Stimulated activated naive B cell treated with anti-CD40 and anti-IgM and Interleukin-4, amounts not matched to agents 10 μg/mL and 1 μg/mL and 100 μg/mL, for 72 hours (primary cell): ENCODE results near the gene PROZ.

Experiments used
- ATAC-seq, 2 donors: fragments of 150-1000 bp; cut with Tn5 transposase; replicated peaks; 2 replicates each; pipeline ENCODE4 v1.10.0; 2021; ENCODE audit warnings: moderate library complexity in 1 of 2
- DNase-seq: peaks from one replicate; pipeline ENCODE4 v3.0.0; 2021
- H3K27ac Mint-ChIP-seq: one replicate; pipeline ENCODE4 v1.8.0; 2022; ENCODE audit warnings: mild to moderate bottlenecking, mixed read lengths
- H3K27me3 Mint-ChIP-seq, 2 donors: one replicate each; pipeline ENCODE4 v1.8.0; 2022; ENCODE audit warnings: mixed read lengths in 2 of 2
- H3K36me3 Mint-ChIP-seq, 2 donors: one replicate each; pipeline ENCODE4 v1.8.0; 2022; ENCODE audit warnings: mixed read lengths in 2 of 2, mild to moderate bottlenecking in 1 of 2
- H3K4me1 Mint-ChIP-seq, 2 donors: one replicate each; pipeline ENCODE4 v1.8.0; 2022; ENCODE audit warnings: mixed read lengths in 2 of 2, mild to moderate bottlenecking in 1 of 2
- H3K4me3 Mint-ChIP-seq, 2 donors: one replicate each; pipeline ENCODE4 v1.8.0; 2022; ENCODE audit warnings: mild to moderate bottlenecking in 2 of 2, mixed read lengths in 2 of 2, moderate library complexity in 1 of 2
- H3K9me3 Mint-ChIP-seq, 2 donors: one replicate each; pipeline ENCODE4 v1.8.0; 2022; ENCODE audit warnings: mixed read lengths in 2 of 2, mild to moderate bottlenecking in 1 of 2

PROZ gene

GRCh38 chr13:113116871-113117271 is 41.6 kb upstream of the PROZ start:
- Mint-ChIP-seq H3K27ac (no peak overlapping the region), H3K36me3 (no peaks in the 10 kb centered on the region), H3K4me3 (no peak overlapping the region), H3K4me1 (no peaks in the 10 kb centered on the region), H3K27me3 (peaks cover 4 to 10% of the 10 kb centered on the region in 2 donors), H3K9me3 (no peaks in the 10 kb centered on the region)
- no peak for DNase-seq
- no peak for ATAC-seq

- peaks cover 4 to 10% of the 10 kb centered on the region in 2 donors for H3K27me3 Mint-ChIP-seq
Measured at GRCh38 chr13:113117335-113117872, 41.0 kb upstream of the PROZ start.

GRCh38 chr13:113117911-113118260 is 40.6 kb upstream of the PROZ start:
- Mint-ChIP-seq H3K27ac (no peak overlapping the region), H3K36me3 (no peaks in the 10 kb centered on the region), H3K4me1 (no peaks in the 10 kb centered on the region), H3K27me3 (peaks cover 7 to 10% of the 10 kb centered on the region in 2 donors), H3K9me3 (no peaks in the 10 kb centered on the region), H3K4me3 (no peak overlapping the region)
- DNase-seq (no peak), ATAC-seq (no peak)

More at GRCh38 chr13:113117335-113117872, 41.0 kb upstream of the PROZ start:
- Mint-ChIP-seq H3K4me1 (no peaks in the 10 kb centered on the region), H3K27ac (no peak overlapping the region), H3K36me3 (no peaks in the 10 kb centered on the region), H3K9me3 (no peaks in the 10 kb centered on the region), H3K4me3 (no peak overlapping the region)
- no peak for ATAC-seq
- DNase-seq: no peak

GRCh38 chr13:113118261-113119021 is 40.0 kb upstream of the PROZ start:
- Mint-ChIP-seq H3K9me3 (no peaks in the 10 kb centered on the region), H3K4me3 (no peak overlapping the region), H3K4me1 (no peaks in the 10 kb centered on the region), H3K36me3 (no peaks in the 10 kb centered on the region), H3K27ac (no peak overlapping the region), H3K27me3 (peaks cover 10 to 11% of the 10 kb centered on the region in 2 donors)
- DNase-seq (no peak), ATAC-seq (no peak)

- H3K9me3 Mint-ChIP-seq: no peaks in the 10 kb centered on the region
- H3K4me3 Mint-ChIP-seq: no peak overlapping the region
- H3K36me3 Mint-ChIP-seq: no peaks in the 10 kb centered on the region
- H3K27me3 Mint-ChIP-seq: peaks cover 8 to 9% of the 10 kb centered on the region in 2 donors
- H3K27ac Mint-ChIP-seq: no peak overlapping the region
- DNase-seq (no peak), ATAC-seq (no peak)
- no peaks in the 10 kb centered on the region for H3K4me1 Mint-ChIP-seq
Measured at GRCh38 chr13:113119166-113119821, 39.2 kb upstream of the PROZ start.

- ATAC-seq (no peak), DNase-seq (no peak)
- H3K27ac Mint-ChIP-seq: no peak overlapping the region
- H3K36me3 Mint-ChIP-seq: no peaks in the 10 kb centered on the region
- no peak overlapping the region for H3K4me3 Mint-ChIP-seq
- H3K4me1 Mint-ChIP-seq: no peaks in the 10 kb centered on the region
- no peaks in the 10 kb centered on the region for H3K9me3 Mint-ChIP-seq
- H3K27me3 Mint-ChIP-seq: peaks cover 4 to 6% of the 10 kb centered on the region in 2 donors
Measured at GRCh38 chr13:113119822-113120189, 38.6 kb upstream of the PROZ start.

GRCh38 chr13:113120300-113121182 is 37.9 kb upstream of the PROZ start:
- ATAC-seq (no peak), DNase-seq (no peak)
- Mint-ChIP-seq H3K36me3 (no peaks in the 10 kb centered on the region), H3K4me1 (no peaks in the 10 kb centered on the region), H3K4me3 (no peak overlapping the region), H3K27me3 (peaks cover 4 to 9% of the 10 kb centered on the region in 2 donors), H3K9me3 (no peaks in the 10 kb centered on the region), H3K27ac (no peak overlapping the region)

- Mint-ChIP-seq H3K27ac (no peak overlapping the region), H3K4me1 (no peaks in the 10 kb centered on the region), H3K4me3 (no peak overlapping the region), H3K27me3 (peaks cover 12 to 17% of the 10 kb centered on the region in 2 donors), H3K9me3 (no peaks in the 10 kb centered on the region), H3K36me3 (no peaks in the 10 kb centered on the region)
- ATAC-seq: no peak
- DNase-seq: no peak
Measured at GRCh38 chr13:113121183-113121927, 37.1 kb upstream of the PROZ start.

- no peaks in the 10 kb centered on the region for H3K9me3 Mint-ChIP-seq
- no peaks in the 10 kb centered on the region for H3K36me3 Mint-ChIP-seq
- H3K27ac Mint-ChIP-seq: no peak overlapping the region
- H3K4me3 Mint-ChIP-seq: no peak overlapping the region
- H3K27me3 Mint-ChIP-seq: peaks cover 18 to 22% of the 10 kb centered on the region in 2 donors
- no peaks in the 10 kb centered on the region for H3K4me1 Mint-ChIP-seq
- DNase-seq: no peak
- no peak for ATAC-seq
Measured at GRCh38 chr13:113121928-113122471, 36.4 kb upstream of the PROZ start.

- DNase-seq: no peak
Measured at GRCh38 chr13:113122550-113123225, 35.8 kb upstream of the PROZ start, which contains the start of gene F10. TSS of gene F10 (plus strand) at chr13:113122799. CDS start at chr13:113122856, 57 bp downstream.

GRCh38 chr13:113123226-113124201 is 34.9 kb upstream of the PROZ start:
- Mint-ChIP-seq H3K4me3 (no peak overlapping the region), H3K9me3 (no peaks in the 10 kb centered on the region), H3K36me3 (no peaks in the 10 kb centered on the region), H3K27me3 (peaks cover 32 to 35% of the 10 kb centered on the region in 2 donors), H3K27ac (no peak overlapping the region), H3K4me1 (no peaks in the 10 kb centered on the region)
- ATAC-seq (peak in 1 of 2 donors; percentile 40), DNase-seq (no peak)

More at GRCh38 chr13:113122550-113123225, 35.8 kb upstream of the PROZ start, which contains the start of gene F10:
- ATAC-seq: no peak
- Mint-ChIP-seq H3K27ac (no peak within 1 kb of the TSS), H3K36me3 (no peaks in the 10 kb centered on the region), H3K9me3 (no peaks in the 10 kb centered on the region), H3K4me1 (no peaks in the 10 kb centered on the region), H3K27me3 (peaks cover 25 to 28% of the 10 kb centered on the region in 2 donors), H3K4me3 (no peak within 1 kb of the TSS)
